GM19238 (cell line): ENCODE measurements around the gene SMAD9.
"Not testable (repeated sequence)": the region's sequence is repeated elsewhere in the genome, so short reads cannot be mapped to it uniquely, and the experiment has no call there.

Source experiments
- DNase-seq: peaks from one replicate; pipeline ENCODE4 v3.0.0; 2011; ENCODE audit warnings: low spot score; ENCODE audit not compliant: insufficient read length

The SMAD9 gene

DNA sequence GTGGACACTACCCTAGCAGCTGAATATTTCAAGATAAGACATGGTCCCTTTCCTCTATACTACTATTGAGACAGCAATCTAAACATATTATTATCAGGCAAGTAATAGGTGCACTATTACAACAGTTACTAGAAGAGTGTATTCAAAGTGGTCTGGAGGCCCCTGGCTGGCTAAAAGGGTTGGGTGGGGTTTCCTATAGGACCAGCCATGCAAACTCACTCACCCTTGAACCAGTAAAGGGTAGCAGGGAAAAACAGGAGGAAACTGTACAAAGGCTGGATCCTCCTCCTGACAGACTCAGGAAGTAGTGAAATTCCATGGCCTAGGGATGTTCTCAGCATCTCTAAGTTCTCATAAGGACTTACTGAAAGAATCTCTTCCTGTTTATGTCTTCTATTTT, 7.7 kb downstream of the SMAD9 start:
- DNase-seq: no peak

DNA sequence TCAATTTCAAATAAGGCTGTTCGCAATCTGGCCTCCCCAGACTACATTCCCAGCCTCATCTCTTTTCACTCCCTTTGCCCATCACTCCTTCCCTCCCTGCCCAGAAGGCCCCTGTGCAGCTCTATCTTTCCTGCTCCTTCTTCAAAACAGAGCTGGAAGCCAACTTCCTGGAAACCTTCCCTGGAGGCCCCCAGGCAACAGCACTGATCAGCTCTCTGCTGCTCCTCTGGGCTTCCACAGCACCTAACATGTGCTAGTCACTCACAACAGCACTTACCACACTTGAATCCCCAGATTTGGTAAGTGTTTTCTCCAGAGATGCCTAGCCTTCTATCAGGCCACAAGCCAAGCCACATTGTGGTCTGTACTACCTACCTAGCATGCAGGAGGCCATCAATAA, 9.5 kb downstream of the SMAD9 start:
- no peak for DNase-seq

DNA sequence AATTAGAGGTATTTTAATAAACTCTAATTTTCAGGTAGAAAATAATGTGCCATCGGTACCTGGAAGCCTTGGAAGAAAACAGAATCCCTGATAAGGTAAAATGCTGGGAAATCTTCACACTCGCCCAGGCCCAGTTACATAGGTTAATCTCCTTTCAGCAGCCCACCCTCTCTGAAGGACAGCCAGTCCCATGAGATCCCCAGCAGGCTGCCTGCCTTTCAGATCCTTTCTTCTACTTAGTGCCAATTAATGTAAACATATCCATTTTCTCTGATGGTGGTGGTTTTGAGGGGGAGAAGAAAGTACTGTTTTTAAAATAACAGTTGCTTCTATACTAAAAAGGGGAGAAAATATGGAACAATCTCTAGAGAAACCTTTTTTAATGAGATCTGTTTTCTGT, 12.2 kb downstream of the SMAD9 start:
- no peak for DNase-seq

DNA sequence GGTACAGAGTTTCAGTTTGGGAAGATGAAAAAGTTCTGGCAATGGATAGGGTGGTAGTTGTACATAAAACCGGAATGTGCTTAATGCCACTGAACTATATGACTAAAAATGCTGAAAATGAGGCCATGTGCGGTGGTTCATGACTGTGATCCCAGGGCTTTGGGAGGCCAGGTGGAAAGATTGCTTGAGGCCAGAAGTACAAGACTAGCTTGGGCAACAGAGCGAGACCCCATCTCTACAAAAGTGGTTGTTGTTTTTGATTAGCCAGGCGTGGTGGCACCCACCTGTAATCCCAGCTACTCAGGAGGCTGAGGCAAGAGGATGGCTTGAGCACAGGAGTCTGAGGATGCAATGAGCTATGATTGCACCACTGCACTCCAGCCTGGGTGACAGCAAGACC, 12.8 kb downstream of the SMAD9 start:
- no peak for DNase-seq

DNA sequence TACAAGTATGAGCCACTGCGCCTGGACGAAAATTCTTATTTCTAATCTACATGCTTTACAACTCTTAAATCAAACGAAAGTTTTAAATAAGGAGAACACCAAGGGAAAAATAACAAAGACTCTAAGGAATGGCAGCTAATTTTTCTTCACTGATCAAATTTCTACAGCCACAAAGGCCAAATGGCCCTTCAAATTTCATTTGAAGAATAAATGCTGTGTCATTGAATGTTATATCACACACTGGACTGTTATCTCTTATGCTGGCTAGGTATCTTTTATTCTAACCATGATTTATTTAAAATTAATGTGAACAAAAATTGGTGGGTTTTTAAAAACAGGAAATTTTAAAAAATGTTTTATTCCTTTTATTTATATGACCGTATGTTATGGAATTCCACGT, 14.1 kb downstream of the SMAD9 start:
- no peak for DNase-seq

DNA sequence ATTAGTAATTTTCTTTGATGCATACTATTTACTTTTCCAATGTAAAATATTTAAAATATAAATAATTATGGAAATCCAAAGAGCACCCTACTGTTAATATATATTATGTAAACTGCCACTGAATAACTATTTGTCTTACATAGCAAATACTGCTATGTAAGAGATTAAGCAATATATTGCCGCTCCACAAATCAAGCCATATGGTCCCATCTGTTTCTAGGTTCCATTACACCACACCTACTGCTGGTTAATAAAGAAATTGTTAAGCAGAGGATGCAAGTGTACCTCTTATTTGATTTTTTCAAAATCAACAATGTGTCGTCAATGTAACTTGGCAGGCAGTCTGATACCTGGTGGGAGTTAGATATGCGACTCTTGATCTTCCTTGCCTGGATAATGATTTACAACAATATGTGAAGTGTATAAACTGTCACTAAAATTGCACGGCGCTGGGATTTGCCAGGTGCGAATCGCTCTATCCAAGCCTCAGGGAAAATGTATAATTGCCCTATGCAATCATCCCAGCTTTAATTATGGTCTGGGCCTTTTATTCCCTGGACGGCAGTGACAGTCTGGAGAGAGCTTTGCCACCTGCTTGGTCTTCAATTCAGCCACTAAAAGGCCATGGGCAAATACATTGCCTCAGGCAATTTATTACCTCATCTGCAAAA, 16.0 kb downstream of the SMAD9 start:
- no peak for DNase-seq

DNA sequence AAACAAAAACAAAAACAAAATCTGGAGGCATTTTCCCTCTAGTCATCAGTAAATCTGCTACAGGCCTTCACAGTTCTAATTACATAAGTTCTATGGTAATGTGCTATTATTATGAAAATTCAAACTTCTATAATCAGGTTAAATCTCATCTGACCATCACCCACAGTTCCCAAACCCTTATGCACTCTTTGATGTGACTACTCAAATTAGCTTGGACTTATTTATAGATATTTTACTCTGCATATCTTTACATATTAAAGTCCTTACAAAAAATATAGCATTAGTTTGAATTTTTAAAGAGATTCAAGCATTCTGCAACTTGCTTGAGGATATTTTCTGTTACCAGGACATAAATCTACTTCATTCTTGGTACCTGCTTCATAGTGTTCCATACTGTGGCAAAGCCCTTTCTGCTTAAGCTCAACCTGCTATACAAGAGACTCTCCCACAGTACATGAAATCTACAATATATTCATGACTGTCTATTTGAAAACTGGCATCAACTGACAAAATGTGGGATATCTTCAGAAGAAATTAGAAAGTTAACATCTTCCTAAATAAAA, 22.9 kb downstream of the SMAD9 start:
- no peak for DNase-seq

DNA sequence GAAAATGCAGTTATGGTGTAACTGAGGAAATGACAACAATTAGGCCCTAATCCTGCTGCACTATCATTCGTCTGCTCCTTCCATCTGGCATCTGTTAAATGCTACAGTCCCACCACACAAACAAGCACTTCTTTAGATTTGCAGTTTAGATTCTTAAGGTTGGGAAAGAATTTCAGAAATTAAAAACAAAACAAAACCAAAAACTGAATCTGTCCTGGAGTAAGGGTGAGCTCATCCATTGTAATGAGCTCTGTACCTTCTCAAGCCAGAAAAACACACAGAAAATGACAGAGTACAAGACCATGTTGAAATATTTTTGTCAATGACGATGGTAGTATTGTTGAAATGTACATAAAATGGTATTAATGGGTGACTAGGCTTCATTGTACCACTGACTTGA, 28.3 kb downstream of the SMAD9 start:
- no peak for DNase-seq

DNA sequence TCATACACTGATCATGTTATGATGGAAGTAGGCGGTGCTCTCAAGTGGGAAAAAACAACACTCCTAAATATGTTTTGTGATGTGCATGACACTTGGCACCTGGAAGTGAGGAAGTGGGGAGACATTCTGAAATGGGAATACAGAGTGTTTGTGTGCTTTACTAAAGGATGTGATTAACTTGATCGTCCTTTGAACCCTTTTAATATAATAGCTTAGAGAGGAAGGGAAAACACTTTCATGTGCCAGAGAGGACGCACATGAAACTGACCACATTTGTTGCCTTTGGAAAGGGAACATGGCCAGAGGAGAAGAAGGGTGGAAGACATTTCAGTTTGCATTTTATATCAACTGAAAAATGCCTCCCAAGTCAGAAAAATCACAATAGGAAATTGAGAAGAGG, 31.4 kb downstream of the SMAD9 start:
- no peak for DNase-seq

DNA sequence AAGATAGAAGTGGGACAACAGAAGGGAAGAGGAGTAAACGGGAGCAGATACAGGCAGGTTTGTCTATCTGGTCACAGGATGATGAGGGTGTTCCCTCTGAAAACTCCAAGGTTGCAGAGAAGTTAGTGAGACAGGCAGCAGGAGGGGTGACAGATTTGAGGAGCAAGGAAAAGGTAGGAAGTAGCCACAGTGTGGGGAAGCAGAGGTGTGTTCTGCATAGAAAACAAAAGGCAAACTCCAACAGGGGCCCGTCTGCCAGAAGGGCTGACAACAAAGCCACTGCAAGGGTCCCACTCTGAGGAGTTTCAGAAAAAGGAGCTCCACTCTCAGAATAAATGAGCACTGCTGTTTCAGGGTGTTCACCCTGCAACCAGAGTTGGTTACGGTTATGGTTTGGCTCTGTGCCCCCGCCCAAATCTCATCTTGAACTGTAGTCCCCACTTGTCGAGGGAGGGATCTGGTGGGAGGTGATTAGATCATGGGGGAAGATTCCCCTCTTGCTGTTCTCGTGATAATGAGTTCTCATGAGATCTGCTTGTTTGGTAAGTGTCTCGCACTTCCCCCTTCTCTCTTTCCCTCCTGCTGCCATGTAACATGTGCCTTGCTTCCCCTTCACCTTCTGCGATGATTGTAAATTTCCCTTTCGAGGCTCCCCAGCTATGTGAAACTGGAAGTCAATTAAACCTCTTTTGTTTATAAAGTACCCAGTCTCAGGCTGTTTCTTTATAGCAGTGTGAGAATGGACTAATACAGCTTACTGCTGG, 32.1 kb downstream of the SMAD9 start:
- no peak for DNase-seq

DNA sequence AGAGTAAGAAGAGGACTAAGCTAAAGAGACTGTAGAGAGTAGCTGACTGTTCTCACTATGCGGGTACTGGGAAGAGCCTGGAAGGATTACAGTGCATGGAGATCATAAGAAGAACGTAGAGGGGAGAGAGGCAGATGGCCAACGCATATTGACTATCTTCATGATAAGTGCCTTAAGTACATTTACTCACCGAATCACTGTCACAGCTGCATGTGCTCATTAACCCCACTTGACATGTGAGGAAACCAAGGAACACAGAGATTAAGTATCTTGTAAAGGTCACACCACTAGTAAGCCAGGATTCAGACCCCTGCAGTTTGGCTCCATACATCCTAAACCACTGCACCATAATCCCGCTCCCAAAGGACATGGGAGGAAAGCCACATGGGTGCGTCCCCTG, 34.1 kb downstream of the SMAD9 start:
- DNase-seq: no peak

DNA sequence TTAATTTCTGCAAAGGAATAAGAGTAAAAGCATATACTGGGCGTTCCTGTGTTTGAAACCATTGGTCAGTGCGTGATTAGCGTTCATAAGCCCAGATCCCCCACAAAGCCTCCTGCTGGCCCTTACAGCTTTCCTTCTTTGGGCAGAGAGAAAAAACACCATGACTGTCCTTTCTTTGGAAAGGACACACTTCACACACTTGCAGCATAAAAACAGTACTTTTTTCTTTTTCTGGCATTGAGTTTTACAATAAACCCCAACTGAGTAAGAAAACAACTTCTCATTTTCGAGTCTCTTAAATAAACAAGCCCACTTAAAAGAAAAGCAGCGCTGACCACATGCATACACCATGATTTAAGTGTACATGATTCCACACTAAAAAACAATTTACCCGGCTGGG, 35.8 kb downstream of the SMAD9 start:
- DNase-seq: no peak

DNA sequence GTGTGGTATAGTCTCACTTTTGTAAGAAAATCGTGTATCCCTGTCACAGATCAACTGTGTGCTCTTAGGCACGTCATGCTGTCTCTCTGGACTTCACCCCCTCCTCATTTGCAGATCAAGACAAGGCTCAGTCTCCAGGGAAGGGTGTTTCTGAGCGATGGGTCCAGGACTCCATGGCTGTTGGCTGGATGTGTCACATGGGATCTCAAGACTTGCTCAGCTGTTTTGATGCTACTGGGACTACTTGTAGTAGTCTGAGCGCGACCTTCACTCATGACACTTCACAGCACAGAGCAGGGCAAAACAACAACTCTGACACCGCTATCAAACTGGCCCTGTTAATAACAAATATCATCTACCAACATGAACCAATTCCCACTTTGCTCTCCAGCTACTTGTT, 36.2 kb downstream of the SMAD9 start:
- DNase-seq: no peak

DNA sequence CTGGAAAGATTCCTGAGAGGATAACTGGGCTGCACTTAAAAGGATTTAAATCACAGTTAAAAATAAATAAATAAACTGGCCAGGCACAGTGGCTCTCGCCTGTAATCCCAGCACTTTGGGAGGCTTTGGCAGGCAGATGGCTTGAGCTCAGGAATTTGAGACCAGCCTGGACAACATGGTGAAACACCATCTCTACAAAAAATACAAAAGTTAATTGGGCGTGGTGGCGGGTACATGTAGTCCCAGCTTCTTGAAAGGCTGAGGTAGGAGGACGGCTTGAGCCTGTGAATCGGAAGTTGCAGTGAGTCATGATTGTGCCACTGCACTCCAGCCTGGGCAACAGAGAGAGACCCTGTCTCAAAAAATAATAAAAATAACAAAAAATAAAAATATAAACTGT, 36.6 kb downstream of the SMAD9 start:
- DNase-seq: not testable (repeated sequence)

DNA sequence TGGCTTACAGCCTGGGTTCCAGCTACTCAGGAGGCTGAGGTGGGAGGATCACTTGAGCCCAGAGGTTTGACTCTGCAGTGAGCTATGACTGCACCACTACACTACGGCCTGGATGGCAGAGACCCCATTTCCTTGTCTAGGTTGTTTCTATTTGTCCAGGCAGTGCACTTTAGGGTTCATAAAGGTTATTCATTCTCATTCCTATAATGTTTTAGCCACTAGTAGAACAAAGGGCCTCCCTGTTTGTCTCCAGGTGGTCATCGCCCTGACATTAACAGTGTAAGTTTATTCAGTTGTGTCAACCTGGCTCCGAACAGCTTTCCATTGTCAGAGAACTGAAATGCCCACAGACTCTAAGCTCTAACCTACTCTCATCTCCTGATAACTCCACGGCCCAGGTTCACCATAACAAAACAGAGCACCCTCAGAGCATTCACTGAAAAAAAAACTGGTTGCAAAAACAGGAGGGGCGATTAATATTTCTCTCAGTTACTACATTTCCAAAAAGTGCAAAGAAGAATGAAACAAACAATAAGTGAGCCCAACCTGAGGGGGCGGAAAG, 37.1 kb downstream of the SMAD9 start:
- DNase-seq: no peak

DNA sequence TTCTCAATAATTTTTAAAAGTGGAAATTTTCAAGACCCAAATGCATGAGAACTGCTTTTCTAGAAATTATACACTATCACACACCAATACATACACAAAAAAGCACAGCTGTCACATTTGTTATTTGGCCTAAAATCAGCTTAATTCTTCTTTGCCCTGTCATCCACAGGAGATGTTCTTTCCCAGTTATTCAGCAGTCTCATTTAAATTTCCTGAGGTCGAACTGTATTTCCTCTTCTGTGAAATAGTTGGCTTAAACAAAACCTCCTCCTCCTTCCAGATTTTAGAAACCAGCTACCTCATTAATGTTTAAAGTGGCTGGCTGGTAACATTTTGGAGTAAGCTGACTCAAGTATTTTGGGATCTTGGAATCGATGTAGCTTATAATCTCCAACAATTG, 39.1 kb downstream of the SMAD9 start:
- no peak for DNase-seq

DNA sequence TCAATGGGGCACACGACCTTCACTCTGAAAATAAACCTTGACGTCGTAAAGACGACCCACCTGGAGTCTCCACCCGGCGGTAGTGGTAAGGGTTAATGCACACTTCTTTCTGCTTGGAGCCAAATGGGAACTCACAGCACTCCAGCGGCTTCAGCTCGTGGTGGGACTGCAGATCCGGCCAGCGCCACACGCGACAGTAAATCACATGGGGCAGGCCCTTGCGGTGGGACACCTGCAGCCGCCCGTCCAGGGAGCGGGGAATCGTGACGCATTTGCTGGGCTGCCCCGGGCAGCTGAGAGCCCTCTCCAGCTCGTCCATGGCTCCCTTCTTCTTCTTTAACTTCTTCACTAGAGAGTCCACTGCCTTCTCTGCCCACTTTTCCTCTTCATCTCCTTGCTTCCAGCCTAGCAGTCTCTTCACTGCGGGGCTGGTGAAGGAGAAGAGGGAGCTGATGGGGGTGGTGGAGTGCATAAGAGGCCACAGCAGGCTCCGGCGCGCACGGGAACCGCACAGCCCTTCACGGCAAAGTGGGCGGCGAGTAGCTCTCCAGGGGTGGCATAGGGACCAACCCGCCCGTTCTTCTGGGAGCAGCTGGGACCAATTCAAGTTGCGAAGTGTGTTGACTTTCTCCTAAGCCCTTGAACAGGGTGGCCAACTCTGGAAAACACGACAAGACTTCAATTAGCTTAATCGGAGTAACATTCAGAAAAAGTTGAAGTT, 40.7 kb downstream of the SMAD9 start:
- no peak for DNase-seq

DNA sequence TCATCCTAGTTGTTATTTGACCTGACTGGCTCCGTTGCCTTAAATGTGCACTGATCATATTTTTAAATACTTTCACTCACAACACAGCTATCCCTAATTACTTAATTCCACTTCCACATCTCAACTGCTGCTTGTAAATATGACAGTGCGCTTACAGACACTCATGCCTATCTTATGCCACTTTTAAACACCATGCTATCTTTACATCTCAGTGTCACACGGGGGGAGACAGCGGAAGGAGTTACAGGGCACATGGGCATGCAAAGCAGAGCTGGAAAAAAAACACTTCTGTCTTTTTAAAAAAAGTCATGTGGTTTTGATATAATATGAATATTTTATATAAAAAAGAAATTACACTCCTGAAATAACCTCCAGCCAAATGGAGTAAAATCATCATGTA, 44.1 kb downstream of the SMAD9 start:
- no peak for DNase-seq

DNA sequence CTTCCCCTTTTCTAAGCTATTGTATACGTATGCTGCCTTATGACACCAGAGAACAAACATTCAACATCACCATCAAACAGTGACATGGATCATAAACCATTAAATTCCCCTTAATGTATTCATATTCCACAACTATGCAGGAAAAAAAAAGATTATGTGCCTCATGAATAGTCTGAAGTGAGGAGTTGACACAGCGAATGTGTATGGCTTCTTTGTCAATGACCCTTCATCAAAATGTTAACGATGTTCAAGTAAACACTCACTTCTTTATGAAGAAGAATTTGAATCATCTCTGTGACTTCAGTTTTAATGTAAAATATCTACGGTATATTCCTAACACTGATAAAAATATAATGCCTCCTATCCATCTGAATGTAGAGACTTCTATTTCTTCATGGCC, 44.6 kb downstream of the SMAD9 start:
- no peak for DNase-seq

DNA sequence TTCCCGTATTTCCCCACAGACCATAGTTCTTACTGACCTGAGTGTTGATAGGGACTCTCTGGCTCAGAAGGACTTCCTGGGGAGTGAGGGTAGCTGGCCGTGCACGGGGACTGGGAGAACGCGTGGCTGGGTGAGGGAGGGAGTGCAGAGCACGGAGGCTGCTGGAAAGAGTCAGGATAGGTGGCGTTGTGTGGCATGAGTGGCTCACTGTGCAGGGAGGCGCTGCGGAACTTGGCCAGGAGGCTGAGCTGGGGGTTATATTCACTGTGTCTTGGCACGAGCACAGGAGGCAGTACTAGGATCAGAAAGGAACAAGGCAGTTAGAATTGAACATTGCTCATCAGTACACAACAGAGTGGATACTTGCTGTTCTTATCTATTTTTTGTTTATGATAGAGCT, 47.4 kb downstream of the SMAD9 start:
- DNase-seq: no peak

DNA sequence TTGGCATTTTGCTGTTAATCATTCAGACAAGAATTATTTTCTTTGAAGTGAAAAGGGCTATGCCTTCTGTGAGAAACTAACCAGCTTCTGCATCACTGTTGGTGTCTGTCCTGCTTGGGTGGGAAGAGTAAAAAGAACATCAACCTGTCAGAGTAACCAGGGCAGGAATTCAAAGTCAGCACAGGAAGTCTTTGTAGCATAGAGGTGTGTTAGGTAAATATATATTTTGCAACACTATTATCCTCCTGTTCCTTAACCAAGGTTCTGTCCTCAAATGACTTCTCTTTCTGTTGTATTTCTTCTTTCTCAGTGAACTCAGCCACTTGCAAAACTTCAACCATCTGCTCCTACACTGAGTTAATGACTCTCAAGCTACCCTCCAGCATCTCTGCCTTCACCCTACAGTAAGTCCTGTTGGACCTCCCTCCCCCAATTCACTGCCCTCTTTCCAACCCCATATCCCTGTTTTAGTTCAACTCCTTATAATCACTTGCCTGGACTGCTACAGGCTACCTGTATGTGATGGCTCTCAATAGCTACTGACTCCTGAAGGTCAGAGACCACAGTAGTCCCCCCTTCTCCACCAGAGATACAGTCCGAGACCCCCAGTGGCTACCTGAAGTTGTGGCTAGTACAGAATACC, 49.9 kb downstream of the SMAD9 start:
- DNase-seq: no peak

DNA sequence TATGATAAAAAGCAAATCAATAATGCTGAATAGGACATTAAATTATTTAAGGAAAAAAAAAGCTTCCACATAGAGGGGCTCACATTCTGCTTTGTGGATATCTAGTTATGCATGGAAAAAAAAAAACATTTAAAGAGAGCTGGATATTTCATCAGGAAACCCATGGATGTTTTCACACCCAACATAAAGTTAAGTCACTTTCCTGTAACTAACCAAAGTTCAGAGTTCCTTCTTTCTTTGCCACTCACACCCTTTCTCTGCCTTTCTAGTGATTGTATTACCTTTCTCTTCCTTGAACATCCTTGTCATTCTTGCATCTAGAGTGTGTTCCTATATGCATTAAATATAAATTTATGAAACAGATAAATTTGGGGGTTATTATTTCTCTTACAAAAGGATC, 53.8 kb downstream of the SMAD9 start:
- DNase-seq: no peak
